HCT116 (cell line): Measurements from ENCODE around the gene BDH1. TPM values are rescaled to one million over a fixed set of nuclear protein-coding genes. Genes with fewer than 3 reads are reported as not detected.

Experiments
- ATAC-seq: fragments of 200-7000 bp; cut with Tn5 transposase; 2 replicates; pipeline ENCODE4 v1.9.1; 2020; ENCODE audit warnings: mild to moderate bottlenecking, moderate library complexity
- BruUV-seq: library from RNA; stranded (reverse); fragments of 400-500 nt; replicated peaks from 2 replicates; lab custom pipeline; 2021; lab: Mats Ljungman, UMichigan
- CTCF ChIA-PET: fragments of 300-600 bp; sonication (Branson Sonifier 250); formaldehyde crosslinking; loops from one replicate; lab custom pipeline; 2021; ENCODE audit warnings: antibody characterized with exemption; lab: Charles Lee
- POLR2A ChIA-PET: fragments of 300-600, 350-600 bp; sonication (Branson Sonifier 250); formaldehyde crosslinking; loops from one replicate; lab custom pipeline; 2021; ENCODE audit warnings: antibody characterized with exemption; lab: Charles Lee
- RAD21 ChIA-PET, 2 experiments: fragments of 300-600 bp; sonication (Branson Sonifier 250); formaldehyde crosslinking; loops; one replicate each; lab custom pipeline; 2023; ENCODE audit warnings: low total read pairs in 2 of 2; ENCODE audit not compliant: uncharacterized antibody in 2 of 2, unreplicated experiment in 2 of 2, low non-redundant PET in 1 of 2; lab: Charles Lee
- DNase-seq: peaks from one replicate; pipeline ENCODE4 v3.0.0-alpha.2; 2010; ENCODE audit warnings: low read depth, low spot score
- H2AFZ ChIP-seq: fragments of 200-600 bp; shearing (Covaris generic), sonication (generic); 2 replicates; pipeline ENCODE4 v1.6.1; 2017; ENCODE audit warnings: low read depth, mixed run types, mixed read lengths, antibody characterized with exemption, low read length; ENCODE audit not compliant: poor library complexity, severe bottlenecking
- H3K27ac ChIP-seq: 2 replicates; pipeline ENCODE4 v1.5.1; 2012; ENCODE audit warnings: low read depth, low read length
- H3K27me3 ChIP-seq: fragments of 200-600 bp; sonication (generic); 2 replicates; pipeline ENCODE4 v1.6.1; 2016; ENCODE audit warnings: mixed run types, low read length, mixed read lengths; ENCODE audit not compliant: insufficient read depth
- H3K36me3 ChIP-seq, 2 experiments: fragments of 200-500 bp in 1 of 2; fragments of 200-600 bp in 1 of 2; sonication (Bioruptor generic) in 1 of 2; sonication (generic) in 1 of 2; 2 replicates each; pipeline versions ENCODE4 v1.5.1 to v1.6.1; 2014 to 2016; ENCODE audit warnings: low read length in 2 of 2, inconsistent platforms in 1 of 2, mixed read lengths in 1 of 2, mixed run types in 1 of 2; ENCODE audit not compliant: insufficient read depth in 2 of 2, control insufficient read depth in 1 of 2
- H3K4me1 ChIP-seq, 2 experiments: fragments of 200-600 bp in 1 of 2; sonication (generic) in 1 of 2; 2 replicates each; pipeline versions ENCODE4 v1.5.1 to v1.6.1; 2012 to 2017; ENCODE audit warnings: low read length in 2 of 2, inconsistent platforms in 1 of 2, mild to moderate bottlenecking in 1 of 2, mixed read lengths in 1 of 2, mixed run types in 1 of 2, moderate library complexity in 1 of 2; ENCODE audit not compliant: insufficient read depth in 2 of 2, control insufficient read depth in 1 of 2
- H3K4me2 ChIP-seq: fragments of 200-600 bp; sonication (generic); 2 replicates; pipeline ENCODE4 v1.6.1; 2017; ENCODE audit warnings: mixed run types, low read length, mixed read lengths
- H3K4me3 ChIP-seq, 2 experiments: fragments of 200-600 bp in 1 of 2; sonication (generic) in 1 of 2; replicated peaks in 1 of 2; 2 replicates each; pipeline ENCODE4 v1.5.1; 2011 to 2016; ENCODE audit warnings: low read length in 2 of 2, control low read depth in 1 of 2, low read depth in 1 of 2, mild to moderate bottlenecking in 1 of 2, mixed read lengths in 1 of 2, mixed run types in 1 of 2
- H3K79me2 ChIP-seq: fragments of 200-600 bp; sonication (generic); 2 replicates; pipeline ENCODE4 v1.6.1; 2017; ENCODE audit warnings: mild to moderate bottlenecking, mixed run types, low read length, moderate library complexity, mixed read lengths; ENCODE audit not compliant: insufficient read depth
- H3K9ac ChIP-seq: fragments of 200-600 bp; sonication (generic); 2 replicates; pipeline ENCODE4 v1.6.1; 2016; ENCODE audit warnings: low read length, mixed read lengths
- H3K9me2 ChIP-seq: fragments of 200-600 bp; sonication (generic), shearing (Covaris generic); 2 replicates; pipeline ENCODE4 v1.6.1; 2017; ENCODE audit warnings: mixed run types, mild to moderate bottlenecking, moderate library complexity; ENCODE audit not compliant: insufficient read depth
- H3K9me3 ChIP-seq, 2 experiments: fragments of 200-500 bp in 1 of 2; fragments of 200-600 bp in 1 of 2; sonication (Bioruptor generic) in 1 of 2; sonication (generic) in 1 of 2; 2 replicates each; pipeline ENCODE4 v1.6.1; 2014 to 2017; ENCODE audit warnings: low read length in 2 of 2, mixed read lengths in 2 of 2, inconsistent platforms in 1 of 2, low read depth in 1 of 2, mild to moderate bottlenecking in 1 of 2, mixed run types in 1 of 2, moderate library complexity in 1 of 2; ENCODE audit not compliant: control insufficient read depth in 1 of 2, insufficient read depth in 1 of 2
- H4K20me1 ChIP-seq: fragments of 200-600 bp; sonication (generic), shearing (Covaris generic); 2 replicates; pipeline ENCODE4 v1.6.1; 2017; ENCODE audit warnings: mixed run types, mild to moderate bottlenecking, moderate library complexity; ENCODE audit not compliant: insufficient read depth
- CBX3 ChIP-seq: IDR thresholded peaks from 2 replicates; pipeline ENCODE4 v1.6.1; 2012; ENCODE audit warnings: low read depth
- ELF1 ChIP-seq: IDR thresholded peaks from 2 replicates; pipeline ENCODE4 v1.6.1; 2012; ENCODE audit warnings: low read depth, borderline replicate concordance
- EZH2 ChIP-seq: fragments of 200-600 bp; sonication (generic); IDR thresholded peaks from 2 replicates; pipeline ENCODE4 v1.6.1; 2017; ENCODE audit warnings: antibody characterized with exemption, mixed run types
- EZH2phosphoT487 ChIP-seq: fragments of 200-600 bp; IDR thresholded peaks from 2 replicates; pipeline ENCODE4 v1.6.1; 2018; ENCODE audit warnings: antibody characterized with exemption, borderline replicate concordance
- JUND ChIP-seq: IDR thresholded peaks from 2 replicates; pipeline ENCODE4 v1.6.1; 2012
- POLR2A ChIP-seq: IDR thresholded peaks from 2 replicates; pipeline ENCODE4 v1.7.0; 2011; ENCODE audit warnings: borderline replicate concordance; ENCODE audit not compliant: insufficient read depth, insufficient read length; ENCODE audit errors: extremely low read depth
- SP1 ChIP-seq: IDR thresholded peaks from 2 replicates; pipeline ENCODE4 v1.6.1; 2012; ENCODE audit warnings: low read depth
- SRF ChIP-seq: IDR thresholded peaks from 2 replicates; pipeline ENCODE4 v1.6.1; 2012; ENCODE audit warnings: low read depth
- TCF7L2 ChIP-seq: IDR thresholded peaks from 2 replicates; pipeline ENCODE4 v1.7.0; 2011; ENCODE audit warnings: borderline replicate concordance, inconsistent platforms; ENCODE audit not compliant: insufficient read depth, insufficient read length; ENCODE audit errors: extremely low read depth
- YY1 ChIP-seq: IDR thresholded peaks from 2 replicates; pipeline ENCODE4 v1.6.1; 2011; ENCODE audit warnings: low read length, low read depth, moderate library complexity, mild to moderate bottlenecking; ENCODE audit not compliant: insufficient replicate concordance; ENCODE audit errors: extremely low read depth
- ZFX ChIP-seq: fragments of 450-650 bp; IDR thresholded peaks from 2 replicates; pipeline ENCODE4 v1.6.1; 2017
- intact Hi-C: fragments of 100-400 bp; cut with micrococcal nuclease; formaldehyde crosslinking; loops from 2 replicates; pipeline ENCODE4 v1.10.0; 2022
- total RNA-seq: library from RNA; stranded (reverse); gene quantifications from one replicate; pipeline ENCODE4 v1.2.1, GENCODE V29; 2021; ENCODE audit not compliant: unreplicated experiment
- TF ChIP-seq, protein P1 (sequence below): IDR thresholded peaks from 2 replicates; pipeline ENCODE4 v1.6.1; 2012; ENCODE audit warnings: low read depth
- TF ChIP-seq, protein P2 (sequence below): IDR thresholded peaks from 2 replicates; pipeline ENCODE4 v1.6.1; 2012
- TF ChIP-seq, protein P3 (sequence below), 3 experiments: fragments of 200-600 bp in 1 of 3; sonication (generic) in 1 of 3; IDR thresholded peaks in 2 of 3; conservative IDR thresholded peaks in 1 of 3; 2 replicates each; pipeline ENCODE4 v1.5.1; 2012 to 2017; ENCODE audit warnings: low read depth in 2 of 3, low read length in 2 of 3, antibody characterized with exemption in 1 of 3, borderline replicate concordance in 1 of 3, control low read depth in 1 of 3, mild to moderate bottlenecking in 1 of 3, mixed read lengths in 1 of 3, mixed run types in 1 of 3, moderate library complexity in 1 of 3; ENCODE audit not compliant: insufficient read depth in 1 of 3
- TF ChIP-seq, protein P4 (sequence below): IDR thresholded peaks from 2 replicates; pipeline ENCODE4 v1.6.1; 2012

Gene BDH1
- total RNA-seq, 1 experiment from 2014 or later, result 26.6 TPM

DNA sequence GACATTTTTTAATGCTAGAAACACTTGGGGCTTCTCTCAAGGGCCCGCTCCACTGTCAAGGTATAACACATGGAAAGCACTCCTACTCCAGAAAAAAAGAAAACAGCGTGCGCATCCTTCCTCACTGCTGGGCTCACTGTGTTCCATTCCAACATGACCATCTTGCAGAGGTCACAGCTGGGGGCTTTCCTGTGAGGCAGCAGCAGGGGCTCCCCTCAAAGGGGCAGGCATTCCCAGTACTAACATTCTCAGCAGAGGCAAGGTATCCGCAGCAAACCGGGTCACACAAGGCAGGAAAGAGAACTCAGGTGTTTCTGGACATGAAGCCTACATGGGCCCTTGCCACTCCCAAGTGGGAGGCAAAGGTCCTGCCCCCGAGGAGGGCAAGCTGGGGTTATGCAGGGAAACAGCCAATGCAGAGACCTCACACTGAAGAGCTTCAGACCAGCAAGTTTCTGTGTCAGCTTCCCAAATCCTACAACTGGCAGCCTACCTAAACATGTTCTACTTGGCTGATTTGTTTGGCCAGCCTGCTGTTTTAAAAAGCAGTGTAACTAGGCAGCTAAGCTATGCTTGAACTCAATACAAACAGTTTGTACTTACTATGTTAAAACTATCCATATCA, 6.4 kb downstream of the BDH1 start:
- no peak overlapping the region for H3K9ac ChIP-seq
- no peak overlapping the region for H3K4me3 ChIP-seq
- H3K36me3 ChIP-seq, result no peaks in the 10 kb centered on the region
- RAD21 ChIA-PET, result no interaction called here
- intact Hi-C loops, result no loop called here
- TF ChIP-seq, protein P1, sequence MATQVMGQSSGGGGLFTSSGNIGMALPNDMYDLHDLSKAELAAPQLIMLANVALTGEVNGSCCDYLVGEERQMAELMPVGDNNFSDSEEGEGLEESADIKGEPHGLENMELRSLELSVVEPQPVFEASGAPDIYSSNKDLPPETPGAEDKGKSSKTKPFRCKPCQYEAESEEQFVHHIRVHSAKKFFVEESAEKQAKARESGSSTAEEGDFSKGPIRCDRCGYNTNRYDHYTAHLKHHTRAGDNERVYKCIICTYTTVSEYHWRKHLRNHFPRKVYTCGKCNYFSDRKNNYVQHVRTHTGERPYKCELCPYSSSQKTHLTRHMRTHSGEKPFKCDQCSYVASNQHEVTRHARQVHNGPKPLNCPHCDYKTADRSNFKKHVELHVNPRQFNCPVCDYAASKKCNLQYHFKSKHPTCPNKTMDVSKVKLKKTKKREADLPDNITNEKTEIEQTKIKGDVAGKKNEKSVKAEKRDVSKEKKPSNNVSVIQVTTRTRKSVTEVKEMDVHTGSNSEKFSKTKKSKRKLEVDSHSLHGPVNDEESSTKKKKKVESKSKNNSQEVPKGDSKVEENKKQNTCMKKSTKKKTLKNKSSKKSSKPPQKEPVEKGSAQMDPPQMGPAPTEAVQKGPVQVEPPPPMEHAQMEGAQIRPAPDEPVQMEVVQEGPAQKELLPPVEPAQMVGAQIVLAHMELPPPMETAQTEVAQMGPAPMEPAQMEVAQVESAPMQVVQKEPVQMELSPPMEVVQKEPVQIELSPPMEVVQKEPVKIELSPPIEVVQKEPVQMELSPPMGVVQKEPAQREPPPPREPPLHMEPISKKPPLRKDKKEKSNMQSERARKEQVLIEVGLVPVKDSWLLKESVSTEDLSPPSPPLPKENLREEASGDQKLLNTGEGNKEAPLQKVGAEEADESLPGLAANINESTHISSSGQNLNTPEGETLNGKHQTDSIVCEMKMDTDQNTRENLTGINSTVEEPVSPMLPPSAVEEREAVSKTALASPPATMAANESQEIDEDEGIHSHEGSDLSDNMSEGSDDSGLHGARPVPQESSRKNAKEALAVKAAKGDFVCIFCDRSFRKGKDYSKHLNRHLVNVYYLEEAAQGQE, result no peak
- TF ChIP-seq JUND (no peak), TCF7L2 (no peak), ZFX (no peak), YY1 (no peak), EZH2 (no peak), CBX3 (no peak), EZH2phosphoT487 (no peak), POLR2A (no peak), SP1 (no peak), SRF (no peak), ELF1 (no peak)
- TF ChIP-seq, protein P2, sequence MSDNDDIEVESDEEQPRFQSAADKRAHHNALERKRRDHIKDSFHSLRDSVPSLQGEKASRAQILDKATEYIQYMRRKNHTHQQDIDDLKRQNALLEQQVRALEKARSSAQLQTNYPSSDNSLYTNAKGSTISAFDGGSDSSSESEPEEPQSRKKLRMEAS, result no peak
- TF ChIP-seq, protein P3, sequence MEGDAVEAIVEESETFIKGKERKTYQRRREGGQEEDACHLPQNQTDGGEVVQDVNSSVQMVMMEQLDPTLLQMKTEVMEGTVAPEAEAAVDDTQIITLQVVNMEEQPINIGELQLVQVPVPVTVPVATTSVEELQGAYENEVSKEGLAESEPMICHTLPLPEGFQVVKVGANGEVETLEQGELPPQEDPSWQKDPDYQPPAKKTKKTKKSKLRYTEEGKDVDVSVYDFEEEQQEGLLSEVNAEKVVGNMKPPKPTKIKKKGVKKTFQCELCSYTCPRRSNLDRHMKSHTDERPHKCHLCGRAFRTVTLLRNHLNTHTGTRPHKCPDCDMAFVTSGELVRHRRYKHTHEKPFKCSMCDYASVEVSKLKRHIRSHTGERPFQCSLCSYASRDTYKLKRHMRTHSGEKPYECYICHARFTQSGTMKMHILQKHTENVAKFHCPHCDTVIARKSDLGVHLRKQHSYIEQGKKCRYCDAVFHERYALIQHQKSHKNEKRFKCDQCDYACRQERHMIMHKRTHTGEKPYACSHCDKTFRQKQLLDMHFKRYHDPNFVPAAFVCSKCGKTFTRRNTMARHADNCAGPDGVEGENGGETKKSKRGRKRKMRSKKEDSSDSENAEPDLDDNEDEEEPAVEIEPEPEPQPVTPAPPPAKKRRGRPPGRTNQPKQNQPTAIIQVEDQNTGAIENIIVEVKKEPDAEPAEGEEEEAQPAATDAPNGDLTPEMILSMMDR (IDR thresholded peaks at IDR 0.05 in 2 of 3, conservative IDR thresholded peaks at IDR 0.05 in 1 of 3; ENCODE audit: borderline replicate concordance in 1 of 3, insufficient read depth in 1 of 3, low read depth in 2 of 3, low read length in 2 of 3), result no peak
- TF ChIP-seq, protein P4, sequence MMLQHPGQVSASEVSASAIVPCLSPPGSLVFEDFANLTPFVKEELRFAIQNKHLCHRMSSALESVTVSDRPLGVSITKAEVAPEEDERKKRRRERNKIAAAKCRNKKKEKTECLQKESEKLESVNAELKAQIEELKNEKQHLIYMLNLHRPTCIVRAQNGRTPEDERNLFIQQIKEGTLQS, result no peak
- TF ChIP-seq, all 23 proteins: peak for 0
- ATAC-seq (no peak), DNase-seq (no peak)
- H3K4me2 ChIP-seq, result no peak overlapping the region
- no peaks in the 10 kb centered on the region for H3K27me3 ChIP-seq
- peaks cover 19% of the 10 kb centered on the region for H3K79me2 ChIP-seq
- H3K4me1 ChIP-seq, result peaks cover 5 to 6% of the 10 kb centered on the region in 2 experiments; a peak in 3 of 4 replicates
- BruUV-seq, result no TSS peak
- no peaks in the 10 kb centered on the region for H3K9me3 ChIP-seq
- POLR2A ChIA-PET, result no interaction called here
- H3K27ac ChIP-seq, result no peak overlapping the region
- no peak overlapping the region for H2AFZ ChIP-seq
- H4K20me1 ChIP-seq, result no peaks in the 10 kb centered on the region
- no peaks in the 10 kb centered on the region for H3K9me2 ChIP-seq
- CTCF ChIA-PET, result no interaction called here
